ENCODE measurements around the gene CENPM.

The CENPM gene

GRCh38 chr22:41933411-41934177, 13.4 kb downstream of the CENPM start:
- in situ Hi-C loops (cut with HindIII; ENCODE audit: low sequenced_read_pairs), result loop anchor here (10.0 kb wide), 1 partner anchor 99 kb away; the partner anchor contains the start of gene SREBF2
- DNase-seq (ENCODE audit: low read depth), result no peak
- H3K4me3 ChIP-seq (ENCODE audit: low read depth, low read length), result no peak overlapping the region

GRCh38 chr22:41932353-41932752, 14.6 kb downstream of the CENPM start:
- in situ Hi-C loops (cut with HindIII; ENCODE audit: low sequenced_read_pairs), result loop anchor here (10.0 kb wide), 1 partner anchor 98 kb away; the partner anchor contains the start of gene SREBF2
- DNase-seq (ENCODE audit: low read depth), result no peak
- no peak overlapping the region for H3K4me3 ChIP-seq (ENCODE audit: low read depth, low read length)
- no peak for TF ChIP-seq CTCF (IDR thresholded peaks at IDR 0.05; ENCODE audit: low read depth, low read length, missing control alignments)

More at GRCh38 chr22:41933411-41934177, 13.4 kb downstream of the CENPM start:
- no peak for TF ChIP-seq CTCF (IDR thresholded peaks at IDR 0.05; ENCODE audit: low read depth, low read length, missing control alignments)

- DNase-seq (ENCODE audit: low read depth), result no peak
- H3K4me3 ChIP-seq (ENCODE audit: low read depth, low read length), result no peak overlapping the region
- in situ Hi-C loops (cut with HindIII; ENCODE audit: low sequenced_read_pairs), result loop anchor here (10.0 kb wide), 1 partner anchor 97 kb away; the partner anchor contains the start of gene SREBF2
- no peak for TF ChIP-seq CTCF (IDR thresholded peaks at IDR 0.05; ENCODE audit: low read depth, low read length, missing control alignments)
These were observed 15.2 kb downstream of the CENPM start for GRCh38 chr22:41931701-41932269.

- DNase-seq (ENCODE audit: low read depth), result no peak
- in situ Hi-C loops (cut with HindIII; ENCODE audit: low sequenced_read_pairs), result no loop called here
These were observed 17.5 kb downstream of the CENPM start for GRCh38 chr22:41929418-41929810.

DNA sequence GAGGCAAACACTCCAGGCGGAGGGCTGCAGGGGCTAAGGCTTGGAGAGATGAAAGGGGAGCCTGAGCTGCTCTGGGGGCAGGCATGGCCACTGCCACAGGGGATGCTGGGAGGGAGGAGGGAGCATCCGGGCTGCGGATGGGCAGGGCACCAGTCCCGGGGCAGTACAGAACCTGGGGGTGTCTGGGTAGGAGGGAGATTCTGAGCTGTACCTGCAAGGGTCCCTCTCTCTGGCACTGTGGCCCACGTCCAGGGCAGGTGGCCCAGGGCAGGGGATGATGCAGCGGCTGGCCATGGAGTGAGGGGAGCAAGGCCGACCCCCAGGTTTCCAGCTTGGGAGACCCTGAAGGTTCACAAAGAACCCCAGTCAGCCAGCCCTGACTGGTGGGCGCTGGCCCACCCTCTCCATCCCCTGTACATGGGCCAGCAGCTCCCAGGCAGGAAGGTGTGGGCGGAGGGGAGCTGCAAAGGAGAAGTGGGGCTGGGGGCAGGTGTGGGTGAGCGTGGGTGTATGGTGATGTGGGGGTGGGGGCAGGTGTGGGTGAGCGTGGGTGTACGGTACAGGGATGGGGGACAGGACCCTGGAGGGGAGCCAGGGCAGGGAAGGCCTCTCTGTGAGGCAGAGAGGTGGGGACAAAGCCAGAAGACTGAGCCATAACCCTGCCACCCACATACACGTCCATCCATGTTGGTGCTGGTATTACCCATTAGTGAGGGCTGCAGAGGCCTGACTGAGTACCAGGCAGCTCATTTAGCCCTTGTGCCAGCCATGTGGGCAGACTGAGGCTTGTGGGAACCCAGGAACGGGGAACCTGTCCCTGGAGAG, 18.1 kb downstream of the CENPM start:
- TF ChIP-seq CTCF (IDR thresholded peaks at IDR 0.05; ENCODE audit: low read depth, low read length, missing control alignments), result no peak
- in situ Hi-C loops (cut with HindIII; ENCODE audit: low sequenced_read_pairs), result no loop called here
- no peak for DNase-seq (ENCODE audit: low read depth)
- no peak overlapping the region for H3K4me3 ChIP-seq (ENCODE audit: low read depth, low read length)

More at GRCh38 chr22:41929418-41929810, 17.5 kb downstream of the CENPM start:
- TF ChIP-seq CTCF (IDR thresholded peaks at IDR 0.05; ENCODE audit: low read depth, low read length, missing control alignments), result no peak
- H3K4me3 ChIP-seq (ENCODE audit: low read depth, low read length), result no peak overlapping the region

- no peak for TF ChIP-seq CTCF (IDR thresholded peaks at IDR 0.05; ENCODE audit: low read depth, low read length, missing control alignments)
- DNase-seq (ENCODE audit: low read depth), result no peak
- in situ Hi-C loops (cut with HindIII; ENCODE audit: low sequenced_read_pairs), result no loop called here
- H3K4me3 ChIP-seq (ENCODE audit: low read depth, low read length), result no peak overlapping the region
These were observed 19.1 kb downstream of the CENPM start for GRCh38 chr22:41927813-41928212.
